Trophoblast cell (in vitro differentiated cells and primary cell): Measurements from ENCODE around the gene ASPRV1.

Source experiments
- DNase-seq, 2 donors: peaks; one replicate each; pipeline ENCODE4 v3.0.0-alpha.2; 2016
- H2AFZ ChIP-seq: 2 replicates; pipeline ENCODE4 v1.6.1; 2013; ENCODE audit warnings: low read length, moderate library complexity, mild to moderate bottlenecking; ENCODE audit not compliant: insufficient read depth, poor library complexity
- H2AK5ac ChIP-seq: 2 replicates; pipeline ENCODE4 v1.6.1; 2013; ENCODE audit warnings: mild to moderate bottlenecking, low read length
- H2BK120ac ChIP-seq: 2 replicates; pipeline ENCODE4 v1.6.1; 2013; ENCODE audit warnings: low read length, mild to moderate bottlenecking, moderate library complexity; ENCODE audit not compliant: insufficient read depth, poor library complexity
- H2BK12ac ChIP-seq: 2 replicates; pipeline ENCODE4 v1.6.1; 2013; ENCODE audit warnings: mild to moderate bottlenecking, low read length, moderate library complexity
- H2BK5ac ChIP-seq: 2 replicates; pipeline ENCODE4 v1.6.1; 2013; ENCODE audit warnings: low read length, low read depth, moderate library complexity, mild to moderate bottlenecking; ENCODE audit not compliant: poor library complexity
- H3K14ac ChIP-seq: 2 replicates; pipeline ENCODE4 v1.6.1; 2013; ENCODE audit warnings: mild to moderate bottlenecking, low read length
- H3K18ac ChIP-seq: 2 replicates; pipeline ENCODE4 v1.6.1; 2013; ENCODE audit warnings: mild to moderate bottlenecking, low read length
- H3K23ac ChIP-seq: 2 replicates; pipeline ENCODE4 v1.6.1; 2013; ENCODE audit warnings: low read length
- H3K27ac ChIP-seq: 2 replicates; pipeline ENCODE4 v1.5.1; 2013; ENCODE audit warnings: low read depth, mild to moderate bottlenecking, inconsistent platforms, low read length, moderate library complexity
- H3K27me3 ChIP-seq: 2 replicates; pipeline ENCODE4 v1.6.1; 2013; ENCODE audit warnings: inconsistent platforms, mild to moderate bottlenecking, low read length, moderate library complexity; ENCODE audit not compliant: insufficient read depth
- H3K36me3 ChIP-seq, 2 experiments: 1 replicate in 1 of 2; 2 replicates in 1 of 2; pipeline ENCODE4 v1.6.1; 2013; ENCODE audit warnings: low read length in 2 of 2, mild to moderate bottlenecking in 2 of 2, moderate library complexity in 1 of 2; ENCODE audit not compliant: insufficient read depth in 2 of 2, control insufficient read depth in 1 of 2
- H3K4ac ChIP-seq: 2 replicates; pipeline ENCODE4 v1.6.1; 2013; ENCODE audit warnings: low read depth, mild to moderate bottlenecking, low read length, moderate library complexity
- H3K4me1 ChIP-seq, 2 experiments: 1 replicate in 1 of 2; 2 replicates in 1 of 2; pipeline ENCODE4 v1.6.1; 2013; ENCODE audit warnings: low read length in 2 of 2, mild to moderate bottlenecking in 2 of 2, moderate library complexity in 1 of 2; ENCODE audit not compliant: insufficient read depth in 2 of 2, control insufficient read depth in 1 of 2
- H3K4me2 ChIP-seq: 2 replicates; pipeline ENCODE4 v1.6.1; 2013; ENCODE audit warnings: inconsistent platforms, mild to moderate bottlenecking, low read length, moderate library complexity
- H3K4me3 ChIP-seq: 2 replicates; pipeline ENCODE4 v1.5.1; 2013; ENCODE audit warnings: mild to moderate bottlenecking, low read depth, low read length, inconsistent platforms
- H3K79me1 ChIP-seq: one replicate; pipeline ENCODE4 v1.6.1; 2013; ENCODE audit warnings: low read length
- H3K79me2 ChIP-seq: 2 replicates; pipeline ENCODE4 v1.6.1; 2013; ENCODE audit warnings: low read length, mild to moderate bottlenecking; ENCODE audit not compliant: control insufficient read depth, insufficient read depth, poor library complexity
- H3K9ac ChIP-seq: 2 replicates; pipeline ENCODE4 v1.6.1; 2013; ENCODE audit warnings: mild to moderate bottlenecking, low read length
- H3K9me3 ChIP-seq: 2 replicates; pipeline ENCODE4 v1.6.1; 2013; ENCODE audit warnings: low read depth, mild to moderate bottlenecking, control low read depth, inconsistent platforms, low read length; ENCODE audit not compliant: insufficient read depth
- H4K12ac ChIP-seq: 2 replicates; pipeline ENCODE4 v1.6.1; 2013; ENCODE audit warnings: low read depth, mild to moderate bottlenecking, low read length, moderate library complexity
- H4K8ac ChIP-seq: 2 replicates; pipeline ENCODE4 v1.6.1; 2013; ENCODE audit warnings: low read depth, mild to moderate bottlenecking, low read length, moderate library complexity
- H4K91ac ChIP-seq: one replicate; pipeline ENCODE4 v1.6.1; 2013; ENCODE audit warnings: low read depth, mild to moderate bottlenecking, low read length, moderate library complexity
- WGBS: extraction: QIAGEN DNeasy Blood & Tissue Kit; methylation state at CpG from one replicate; pipeline ENCODE4 v1.1.7; 2013; ENCODE audit warnings: missing lambda C conversion rate; ENCODE audit not compliant: insufficient read length, insufficient coverage; ENCODE audit errors: extremely low coverage; 5-methylcytosine and 5-hydroxymethylcytosine counted together

ASPRV1 gene

GRCh38 chr2:70007151-70007550, 45.7 kb upstream of the ASPRV1 start:
- no peak overlapping the region for H2BK12ac ChIP-seq
- no peak overlapping the region for H4K12ac ChIP-seq
- no peak overlapping the region for H3K4me3 ChIP-seq
- no peak overlapping the region for H4K8ac ChIP-seq
- peak; percentile 55 to 64 for DNase-seq
- no peak overlapping the region for H3K4me2 ChIP-seq
- no peak overlapping the region for H3K27ac ChIP-seq
- H3K79me2 ChIP-seq, result no peaks in the 10 kb centered on the region
- H3K4me1 ChIP-seq, result peaks cover 0 to 7% of the 10 kb centered on the region in 2 experiments
- no peak overlapping the region for H2AK5ac ChIP-seq
- no peak overlapping the region for H4K91ac ChIP-seq
- no peak overlapping the region for H3K9ac ChIP-seq
- no peak overlapping the region for H3K4ac ChIP-seq
- no peak overlapping the region for H2AFZ ChIP-seq
- no peaks in the 10 kb centered on the region for H3K36me3 ChIP-seq
- no CpG with 5 or more reads among the region's 13 CpGs for WGBS
- no peak overlapping the region for H2BK5ac ChIP-seq
- no peak overlapping the region for H3K14ac ChIP-seq
- no peaks in the 10 kb centered on the region for H3K27me3 ChIP-seq
- H2BK120ac ChIP-seq, result no peak overlapping the region
- no peak overlapping the region for H3K23ac ChIP-seq
- no peak overlapping the region for H3K18ac ChIP-seq
- peaks cover 2% of the 10 kb centered on the region for H3K79me1 ChIP-seq
- no peaks in the 10 kb centered on the region for H3K9me3 ChIP-seq

- no peak overlapping the region for H3K9ac ChIP-seq
- no peak overlapping the region for H3K4me3 ChIP-seq
- H4K12ac ChIP-seq, result no peak overlapping the region
- H3K23ac ChIP-seq, result no peak overlapping the region
- H3K18ac ChIP-seq, result no peak overlapping the region
- no peak overlapping the region for H3K27ac ChIP-seq
- H2BK12ac ChIP-seq, result no peak overlapping the region
- no peaks in the 10 kb centered on the region for H3K79me2 ChIP-seq
- H3K79me1 ChIP-seq, result peaks cover 2% of the 10 kb centered on the region
- H2AFZ ChIP-seq, result no peak overlapping the region
- no peak overlapping the region for H3K14ac ChIP-seq
- H2BK120ac ChIP-seq, result no peak overlapping the region
- no peak overlapping the region for H3K4ac ChIP-seq
- WGBS, result no CpG with 5 or more reads among the region's 1 CpG
- H3K27me3 ChIP-seq, result no peaks in the 10 kb centered on the region
- H3K9me3 ChIP-seq, result no peaks in the 10 kb centered on the region
- H3K4me2 ChIP-seq, result no peak overlapping the region
- H3K36me3 ChIP-seq, result no peaks in the 10 kb centered on the region
- no peak overlapping the region for H2BK5ac ChIP-seq
- H2AK5ac ChIP-seq, result no peak overlapping the region
- no peak overlapping the region for H4K8ac ChIP-seq
- DNase-seq, result no peak
- no peak overlapping the region for H4K91ac ChIP-seq
- H3K4me1 ChIP-seq, result peaks cover 0 to 7% of the 10 kb centered on the region in 2 experiments
These were observed 45.0 kb upstream of the ASPRV1 start for GRCh38 chr2:70006447-70006784.

GRCh38 chr2:70005752-70006446, 44.5 kb upstream of the ASPRV1 start:
- Histone ChIP-seq H4K8ac (no peak overlapping the region), H2BK12ac (no peak overlapping the region), H3K4ac (no peak overlapping the region), H3K14ac (no peak overlapping the region), H3K79me1 (peaks cover 2% of the 10 kb centered on the region), H3K27ac (no peak overlapping the region), H3K9me3 (no peaks in the 10 kb centered on the region), H3K27me3 (no peaks in the 10 kb centered on the region), H3K79me2 (no peaks in the 10 kb centered on the region), H3K4me3 (no peak overlapping the region), H4K91ac (no peak overlapping the region), H2BK5ac (no peak overlapping the region), H2AK5ac (no peak overlapping the region), H3K18ac (no peak overlapping the region), H2AFZ (no peak overlapping the region), H2BK120ac (no peak overlapping the region), H3K4me1 (peaks cover 0 to 7% of the 10 kb centered on the region in 2 experiments), H3K4me2 (no peak overlapping the region), H3K9ac (no peak overlapping the region), H3K36me3 (no peaks in the 10 kb centered on the region), H4K12ac (no peak overlapping the region), H3K23ac (no peak overlapping the region)
- no peak for DNase-seq
- no CpG with 5 or more reads among the region's 6 CpGs for WGBS

GRCh38 chr2:70005216-70005615, 43.8 kb upstream of the ASPRV1 start:
- no peak overlapping the region for H3K4ac ChIP-seq
- no peak overlapping the region for H4K91ac ChIP-seq
- H3K18ac ChIP-seq, result no peak overlapping the region
- no peaks in the 10 kb centered on the region for H3K36me3 ChIP-seq
- no peak overlapping the region for H3K23ac ChIP-seq
- H3K4me1 ChIP-seq, result peaks cover 0 to 5% of the 10 kb centered on the region in 2 experiments
- H3K79me1 ChIP-seq, result peaks cover under 1% of the 10 kb centered on the region
- H2BK5ac ChIP-seq, result no peak overlapping the region
- no peak overlapping the region for H4K8ac ChIP-seq
- H4K12ac ChIP-seq, result no peak overlapping the region
- no peak overlapping the region for H2BK12ac ChIP-seq
- no peak overlapping the region for H3K4me2 ChIP-seq
- no peak overlapping the region for H2AFZ ChIP-seq
- no peaks in the 10 kb centered on the region for H3K9me3 ChIP-seq
- H2AK5ac ChIP-seq, result no peak overlapping the region
- no peak overlapping the region for H3K14ac ChIP-seq
- no peaks in the 10 kb centered on the region for H3K27me3 ChIP-seq
- H3K4me3 ChIP-seq, result no peak overlapping the region
- H3K9ac ChIP-seq, result no peak overlapping the region
- no peak for DNase-seq
- H3K79me2 ChIP-seq, result no peaks in the 10 kb centered on the region
- no peak overlapping the region for H2BK120ac ChIP-seq
- no CpG with 5 or more reads among the region's 2 CpGs for WGBS
- no peak overlapping the region for H3K27ac ChIP-seq
